ENCODE results near the gene GTF2IRD1.
A peak's percentile ranks its signal among the peaks of the same experiment; 100 is the strongest.
"Not testable (repeated sequence)": the region's sequence is repeated elsewhere in the genome, so short reads cannot be mapped to it uniquely, and the experiment has no call there.

Gene GTF2IRD1

GRCh38 chr7:74516214-74516613 is 62.5 kb downstream of the GTF2IRD1 start:
- DNase-seq = no peak
- no peak for ATAC-seq

- DNase-seq (no peak), ATAC-seq (no peak)
These were observed 64.3 kb downstream of the GTF2IRD1 start for GRCh38 chr7:74518041-74518440.

- no peak for ATAC-seq
- no peak for DNase-seq
These were observed 64.9 kb downstream of the GTF2IRD1 start for GRCh38 chr7:74518654-74519053.

GRCh38 chr7:74519395-74519794 is 65.7 kb downstream of the GTF2IRD1 start:
- DNase-seq (no peak), ATAC-seq (no peak)

GRCh38 chr7:74521855-74522254 is 68.1 kb downstream of the GTF2IRD1 start:
- no peak for DNase-seq
- no peak for ATAC-seq

- DNase-seq = no peak
- ATAC-seq = no peak
These were observed 68.7 kb downstream of the GTF2IRD1 start for GRCh38 chr7:74522281-74522905.

- ATAC-seq = no peak
- DNase-seq = no peak
These were observed 69.3 kb downstream of the GTF2IRD1 start for GRCh38 chr7:74523015-74523414.

- ATAC-seq (no peak), DNase-seq (no peak)
These were observed 71.4 kb downstream of the GTF2IRD1 start for GRCh38 chr7:74525140-74525539.

GRCh38 chr7:74525881-74526280 is 72.2 kb downstream of the GTF2IRD1 start:
- DNase-seq = no peak
- no peak for ATAC-seq

- DNase-seq (no peak), ATAC-seq (no peak)
These were observed 73.1 kb downstream of the GTF2IRD1 start for GRCh38 chr7:74526780-74527179.

GRCh38 chr7:74527842-74528241 is 74.1 kb downstream of the GTF2IRD1 start:
- no peak for ATAC-seq
- no peak for DNase-seq

- not testable (repeated sequence) for DNase-seq, ATAC-seq
These were observed 75.1 kb downstream of the GTF2IRD1 start for GRCh38 chr7:74528773-74529172.

- peak; percentile 28 for ATAC-seq
- DNase-seq = no peak
These were observed 82.2 kb downstream of the GTF2IRD1 start for GRCh38 chr7:74535951-74536356.

- not testable (repeated sequence) for ATAC-seq, DNase-seq
These were observed 88.2 kb downstream of the GTF2IRD1 start for GRCh38 chr7:74541937-74542336.

GRCh38 chr7:74542558-74543117 is 88.9 kb downstream of the GTF2IRD1 start:
- DNase-seq (no peak), ATAC-seq (no peak)

GRCh38 chr7:74544706-74545469 is 91.2 kb downstream of the GTF2IRD1 start:
- ATAC-seq (no peak), DNase-seq (peak; percentile 39)

GRCh38 chr7:74545921-74546320 is 92.2 kb downstream of the GTF2IRD1 start:
- ATAC-seq = no peak
- no peak for DNase-seq

- not testable (repeated sequence) for DNase-seq, ATAC-seq
These were observed 99.9 kb downstream of the GTF2IRD1 start for GRCh38 chr7:74553596-74554012.

GRCh38 chr7:74554178-74554577 is 100.5 kb downstream of the GTF2IRD1 start:
- DNase-seq (no peak), ATAC-seq (no peak)

- ATAC-seq = no peak
- no peak for DNase-seq
These were observed 106.5 kb downstream of the GTF2IRD1 start for GRCh38 chr7:74560086-74560719.

GRCh38 chr7:74561898-74562613 is 108.3 kb downstream of the GTF2IRD1 start:
- ATAC-seq = no peak

GRCh38 chr7:74563639-74564038 is 109.9 kb downstream of the GTF2IRD1 start:
- ATAC-seq, DNase-seq: not testable (repeated sequence)

More at GRCh38 chr7:74561898-74562613, 108.3 kb downstream of the GTF2IRD1 start:
- no peak for DNase-seq
